CD4-positive, alpha-beta T cell treated with Interleukin-12 subunit alpha and Interleukin-12 subunit beta, for 1 hour (primary cell): ENCODE results near the gene PROCA1.

ENCODE experiments used
- DNase-seq: peaks from one replicate; pipeline ENCODE4 v3.0.0-alpha.2; 2020

The PROCA1 gene

GRCh38 chr17:28705728-28706334, 5.9 kb downstream of the PROCA1 start:
- DNase-seq: no peak

- DNase-seq: no peak
These were observed 6.5 kb downstream of the PROCA1 start for GRCh38 chr17:28705074-28705659.

GRCh38 chr17:28704219-28704858, 7.3 kb downstream of the PROCA1 start:
- DNase-seq: no peak

- DNase-seq: no peak
These were observed 8.0 kb downstream of the PROCA1 start for GRCh38 chr17:28703552-28704218.

GRCh38 chr17:28702752-28703150, 8.9 kb downstream of the PROCA1 start:
- no peak for DNase-seq

GRCh38 chr17:28702026-28702751, 9.5 kb downstream of the PROCA1 start:
- DNase-seq: no peak

GRCh38 chr17:28700830-28701492, 10.7 kb downstream of the PROCA1 start:
- DNase-seq: no peak

GRCh38 chr17:28700278-28700677, 11.4 kb downstream of the PROCA1 start:
- DNase-seq: no peak

GRCh38 chr17:28698253-28698941, 13.3 kb downstream of the PROCA1 start:
- no peak for DNase-seq

GRCh38 chr17:28693869-28694268, 17.8 kb downstream of the PROCA1 start:
- no peak for DNase-seq

- DNase-seq: no peak
These were observed 22.7 kb downstream of the PROCA1 start for GRCh38 chr17:28689011-28689410.

- DNase-seq: no peak
These were observed 23.2 kb downstream of the PROCA1 start for GRCh38 chr17:28688481-28688880.

- DNase-seq: no peak
These were observed 25.4 kb downstream of the PROCA1 start for GRCh38 chr17:28686296-28686695.

GRCh38 chr17:28685366-28685765, 26.3 kb downstream of the PROCA1 start:
- no peak for DNase-seq

GRCh38 chr17:28684963-28685362, 26.7 kb downstream of the PROCA1 start:
- DNase-seq: no peak

GRCh38 chr17:28682655-28683054, 29.0 kb downstream of the PROCA1 start:
- DNase-seq: no peak

- no peak for DNase-seq
These were observed 35.7 kb downstream of the PROCA1 start for GRCh38 chr17:28675980-28676379.

GRCh38 chr17:28675490-28675889, 36.2 kb downstream of the PROCA1 start:
- DNase-seq: no peak

GRCh38 chr17:28669918-28670317, 41.8 kb downstream of the PROCA1 start:
- no peak for DNase-seq

- no peak for DNase-seq
These were observed 43.8 kb downstream of the PROCA1 start for GRCh38 chr17:28667870-28668269.

- DNase-seq: no peak
These were observed 45.7 kb downstream of the PROCA1 start for GRCh38 chr17:28665994-28666393.

GRCh38 chr17:28663723-28664122, 48.0 kb downstream of the PROCA1 start:
- DNase-seq: no peak
